MCF 10A (cell line): ENCODE data around the gene PTX4. TPM values are rescaled to one million over a fixed set of nuclear protein-coding genes. Genes with fewer than 3 reads are reported as not detected.

Experiments
- BruUV-seq: library from RNA; stranded (reverse); fragments of 400-500 nt; replicated peaks from 2 replicates; lab custom pipeline; 2021; lab: Mats Ljungman, UMichigan
- CTCF ChIA-PET: fragments of 300-600 bp; sonication (Branson Sonifier 250); formaldehyde crosslinking; extraction: SDS; loops from one replicate; lab custom pipeline; 2021; ENCODE audit warnings: antibody characterized with exemption, inconsistent platforms; lab: Yijun Ruan, JAX
- POLR2A ChIA-PET: fragments of 300-600, 350-650 bp; sonication (Branson Sonifier 250); formaldehyde crosslinking; extraction: SDS; loops from one replicate; lab custom pipeline; 2020; ENCODE audit warnings: antibody characterized with exemption, inconsistent platforms; lab: Yijun Ruan, JAX
- DNase-seq: peaks from one replicate; pipeline ENCODE4 v3.0.0-alpha.2; 2018; ENCODE audit not compliant: unreplicated experiment
- H3K27ac Mint-ChIP-seq: one replicate; pipeline ENCODE4 v1.8.0; 2022; ENCODE audit warnings: mild to moderate bottlenecking, low read depth, mixed read lengths; ENCODE audit not compliant: unreplicated experiment
- H3K27me3 Mint-ChIP-seq: one replicate; pipeline ENCODE4 v1.8.0; 2022; ENCODE audit warnings: mixed read lengths; ENCODE audit not compliant: insufficient read depth, unreplicated experiment
- H3K36me3 Mint-ChIP-seq: one replicate; pipeline ENCODE4 v1.8.0; 2022; ENCODE audit warnings: mild to moderate bottlenecking, moderate library complexity, mixed read lengths; ENCODE audit not compliant: insufficient read depth, unreplicated experiment
- H3K4me1 Mint-ChIP-seq: one replicate; pipeline ENCODE4 v1.8.0; 2022; ENCODE audit warnings: mixed read lengths; ENCODE audit not compliant: insufficient read depth, unreplicated experiment
- H3K4me3 Mint-ChIP-seq: one replicate; pipeline ENCODE4 v1.8.0; 2022; ENCODE audit warnings: mild to moderate bottlenecking, moderate library complexity, mixed read lengths; ENCODE audit not compliant: unreplicated experiment
- H3K9me3 Mint-ChIP-seq: one replicate; pipeline ENCODE4 v1.8.0; 2022; ENCODE audit warnings: mixed read lengths; ENCODE audit not compliant: unreplicated experiment
- CTCF ChIP-seq: fragments of 200-600 bp; IDR thresholded peaks from one replicate; pipeline ENCODE4 v1.8.0; 2022; ENCODE audit warnings: antibody characterized with exemption, mild to moderate bottlenecking; ENCODE audit not compliant: unreplicated experiment
- intact Hi-C: fragments of 100-400 bp; cut with micrococcal nuclease; formaldehyde crosslinking; loops from 2 replicates; pipeline ENCODE4 v1.14.1; 2022
- total RNA-seq: library from RNA; stranded (reverse); gene quantifications from 2 replicates; pipeline ENCODE4 v1.2.3, GENCODE V29; 2022

The PTX4 gene
- total RNA-seq, 1 experiment from 2014 or later: not detected

GRCh38 chr16:1506494-1507213 lies 17.9 kb upstream of the PTX4 start:
- no peak for DNase-seq
- no TSS peak for BruUV-seq
- H3K27ac Mint-ChIP-seq: no peak overlapping the region
- no peaks in the 10 kb centered on the region for H3K4me1 Mint-ChIP-seq
- intact Hi-C loops: no loop called here
- TF ChIP-seq CTCF: no peak
- ChIA-PET CTCF (interaction anchor here (0.6 kb wide), 1 partner anchor 19 kb away, joined by 3 read pairs; no protein-coding TSS in a partner anchor), POLR2A (no interaction called here)
- H3K27me3 Mint-ChIP-seq: no peaks in the 10 kb centered on the region
- H3K4me3 Mint-ChIP-seq: no peak overlapping the region
- H3K9me3 Mint-ChIP-seq: no peaks in the 10 kb centered on the region
- H3K36me3 Mint-ChIP-seq: peaks cover 4% of the 10 kb centered on the region

- intact Hi-C loops: no loop called here
- ChIA-PET CTCF (no interaction called here), POLR2A (no interaction called here)
- Mint-ChIP-seq H3K4me1 (no peaks in the 10 kb centered on the region), H3K9me3 (no peaks in the 10 kb centered on the region), H3K36me3 (peaks cover 4% of the 10 kb centered on the region), H3K27ac (no peak overlapping the region), H3K27me3 (no peaks in the 10 kb centered on the region), H3K4me3 (no peak overlapping the region)
- no peak for TF ChIP-seq CTCF
- no TSS peak for BruUV-seq
- DNase-seq: no peak
Observed at GRCh38 chr16:1505912-1506311, 17.2 kb upstream of the PTX4 start.

GRCh38 chr16:1505073-1505844 lies 16.5 kb upstream of the PTX4 start:
- ChIA-PET POLR2A (no interaction called here), CTCF (interaction anchor here (0.6 kb wide), 1 partner anchor 203 kb away, joined by 4 read pairs; no protein-coding TSS in a partner anchor)
- BruUV-seq: no TSS peak
- TF ChIP-seq CTCF: no peak
- no peaks in the 10 kb centered on the region for H3K36me3 Mint-ChIP-seq
- no peak overlapping the region for H3K27ac Mint-ChIP-seq
- H3K27me3 Mint-ChIP-seq: no peaks in the 10 kb centered on the region
- intact Hi-C loops: no loop called here
- DNase-seq: no peak
- no peaks in the 10 kb centered on the region for H3K4me1 Mint-ChIP-seq
- H3K4me3 Mint-ChIP-seq: no peak overlapping the region
- H3K9me3 Mint-ChIP-seq: no peaks in the 10 kb centered on the region
